Measurements from ENCODE around the gene CHN1.

CHN1 gene

DNA sequence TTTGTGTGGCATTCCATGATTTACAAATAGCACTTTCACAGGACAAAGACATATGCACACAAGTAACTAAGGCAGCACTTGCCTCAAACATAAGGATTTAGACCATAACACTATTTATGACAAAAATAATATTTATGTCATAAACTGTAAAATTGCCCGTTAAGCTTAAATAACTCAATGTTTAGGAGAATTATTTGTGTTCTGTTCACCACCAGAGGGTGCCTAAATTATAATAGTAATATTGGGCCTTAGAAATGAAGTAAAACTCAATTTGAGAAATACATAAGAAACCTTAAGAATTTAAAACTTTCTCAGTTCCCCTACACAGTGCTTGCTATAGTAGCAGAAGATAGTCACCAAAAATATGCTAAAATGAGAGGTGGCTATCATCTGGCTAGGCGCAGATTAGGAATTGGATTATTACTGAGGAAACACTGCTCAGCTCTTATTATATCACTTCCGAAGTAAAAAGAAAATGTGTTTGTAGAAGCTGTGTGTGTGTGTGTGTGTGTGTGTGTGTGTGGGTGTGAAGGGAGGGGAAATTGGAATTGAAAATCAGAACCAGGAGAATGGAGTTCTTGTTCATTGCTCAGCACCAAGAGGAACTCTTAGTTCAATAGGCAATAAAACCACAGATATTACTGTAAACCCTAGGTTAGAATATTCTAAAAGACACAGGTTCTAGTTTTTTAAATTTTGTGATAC is 4.9 kb upstream of the CHN1 start:
- no peak for DNase-seq

DNA sequence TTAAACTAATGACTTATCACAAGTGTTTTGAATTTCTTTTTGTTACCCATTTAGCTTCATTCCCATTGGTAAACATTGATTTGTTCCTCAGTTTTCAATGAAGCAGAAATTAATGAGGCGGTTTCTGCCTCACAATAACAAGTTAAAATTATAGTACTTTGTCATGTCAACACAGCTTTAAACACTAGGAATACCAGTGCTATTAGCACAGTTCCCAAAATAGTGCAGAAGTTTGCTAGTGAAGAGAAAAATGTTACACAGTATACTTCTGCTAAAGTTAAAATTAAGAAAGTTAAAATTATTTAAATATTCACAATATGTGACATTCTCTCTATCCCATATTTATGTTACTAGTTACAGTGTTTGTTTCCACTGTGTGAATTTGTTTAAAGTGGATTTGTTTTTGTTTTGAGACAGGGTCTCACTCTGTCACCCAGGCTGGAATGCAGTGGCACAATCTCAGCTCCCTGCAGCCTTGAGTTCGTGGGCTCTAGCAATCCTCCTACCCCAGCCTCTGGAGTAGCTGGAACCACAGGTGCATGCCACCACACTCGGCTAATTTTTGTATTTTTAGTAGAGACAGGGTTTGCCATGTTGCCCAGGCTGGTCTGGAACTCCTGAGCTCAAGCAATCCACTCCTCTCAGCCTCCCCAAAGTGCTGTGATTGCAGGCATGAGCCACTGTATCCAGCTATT is 3.8 kb upstream of the CHN1 start:
- no peak for DNase-seq

DNA sequence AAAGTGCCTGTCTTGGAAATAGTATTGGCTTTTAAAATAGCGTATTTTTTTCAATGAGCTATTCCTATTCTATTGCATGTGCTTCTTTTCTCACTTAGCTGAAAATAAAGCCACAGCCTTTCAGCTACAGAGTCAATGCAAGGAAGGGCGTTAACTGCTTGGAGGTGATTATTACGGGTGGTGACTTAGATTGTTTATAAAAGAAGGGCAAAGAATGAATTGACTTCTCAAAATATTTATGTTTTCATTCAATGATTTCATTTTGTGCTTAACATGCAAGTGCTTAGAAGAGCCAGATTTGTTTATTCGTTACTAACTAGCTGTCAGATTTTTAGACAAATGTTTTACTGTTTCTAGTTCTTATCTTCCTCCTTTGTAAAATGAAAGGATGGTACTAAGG is 2.8 kb upstream of the CHN1 start:
- DNase-seq: no peak

- no peak for DNase-seq
Observed at GRCh38 chr2:175007510-175007909, 2.3 kb upstream of the CHN1 start.

- no peak for DNase-seq
Observed at GRCh38 chr2:175006281-175006680, 1.1 kb upstream of the CHN1 start.

GRCh38 chr2:175005733-175006264 is 618 bp upstream of the CHN1 start:
- no peak for DNase-seq

DNA sequence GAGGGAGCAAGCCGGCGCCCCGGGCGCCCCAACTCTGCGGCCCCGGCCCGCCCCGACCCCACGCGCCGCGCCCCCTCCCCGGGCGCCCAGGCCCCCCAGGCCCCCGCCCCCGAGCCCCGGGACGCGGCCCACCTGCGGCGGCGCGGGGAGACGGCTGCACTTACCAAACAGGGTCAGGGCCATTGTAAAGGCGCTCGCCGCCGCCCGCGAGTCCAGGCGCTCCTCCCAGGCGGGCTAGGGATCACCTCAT is 526 bp downstream of the CHN1 start:
- DNase-seq: no peak

GRCh38 chr2:175003875-175004729 is 1.1 kb downstream of the CHN1 start:
- DNase-seq: no peak

DNA sequence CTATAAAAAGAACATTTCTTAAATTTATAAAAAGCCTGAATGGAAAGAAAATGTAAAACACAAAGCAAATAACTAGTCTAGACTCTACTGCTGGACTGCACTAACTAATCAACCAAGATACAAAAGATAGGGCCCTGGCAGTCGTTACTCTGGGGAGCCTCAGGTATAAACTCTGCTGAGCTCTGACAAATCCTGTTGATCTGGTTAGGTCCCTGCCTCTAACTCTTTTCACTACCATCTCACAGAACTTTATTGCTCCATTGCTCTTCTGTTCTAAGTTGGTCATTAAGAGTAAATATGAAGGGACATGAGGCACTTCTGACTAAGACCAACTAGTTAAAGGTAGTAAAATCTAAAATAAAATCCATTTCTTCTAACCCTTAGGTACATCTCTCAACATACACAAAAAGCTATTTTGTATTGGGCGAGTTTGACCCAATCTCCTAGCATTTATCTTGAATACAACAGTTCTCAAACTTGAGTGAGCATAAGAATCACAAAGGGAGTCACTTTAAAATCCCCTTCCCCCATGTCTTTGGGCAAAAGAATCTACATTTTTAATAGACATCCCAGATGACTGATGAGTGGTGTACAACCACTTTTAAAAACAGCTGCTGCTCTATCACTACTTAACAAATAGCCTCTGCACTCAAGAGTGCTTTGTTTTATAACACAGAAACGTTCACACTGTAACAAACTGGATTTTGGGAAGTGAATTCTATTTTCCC is 2.5 kb downstream of the CHN1 start:
- DNase-seq: no peak

GRCh38 chr2:175001566-175001965 is 3.6 kb downstream of the CHN1 start:
- DNase-seq: no peak

- DNase-seq: no peak
Observed at GRCh38 chr2:174997110-174997509, 8.1 kb downstream of the CHN1 start.

DNA sequence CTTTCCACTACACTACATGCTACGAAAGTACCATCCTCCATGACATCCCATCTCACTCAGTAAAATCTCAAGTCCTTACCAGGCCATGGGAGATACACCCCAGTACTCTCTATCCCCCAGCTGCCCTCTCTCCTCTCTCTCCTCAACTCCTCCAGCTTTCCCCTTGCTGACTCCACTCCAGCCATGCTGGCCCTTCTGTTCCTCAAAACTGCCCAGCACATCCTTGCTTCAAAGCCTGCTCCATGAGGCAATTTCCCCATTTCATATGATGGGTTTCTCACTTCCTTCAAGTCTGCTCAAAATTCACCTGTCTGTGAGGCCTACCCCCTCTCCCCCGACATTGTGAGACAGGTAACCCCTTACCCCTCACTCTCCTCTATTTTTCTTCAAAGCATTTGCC is 8.6 kb downstream of the CHN1 start:
- DNase-seq: no peak

DNA sequence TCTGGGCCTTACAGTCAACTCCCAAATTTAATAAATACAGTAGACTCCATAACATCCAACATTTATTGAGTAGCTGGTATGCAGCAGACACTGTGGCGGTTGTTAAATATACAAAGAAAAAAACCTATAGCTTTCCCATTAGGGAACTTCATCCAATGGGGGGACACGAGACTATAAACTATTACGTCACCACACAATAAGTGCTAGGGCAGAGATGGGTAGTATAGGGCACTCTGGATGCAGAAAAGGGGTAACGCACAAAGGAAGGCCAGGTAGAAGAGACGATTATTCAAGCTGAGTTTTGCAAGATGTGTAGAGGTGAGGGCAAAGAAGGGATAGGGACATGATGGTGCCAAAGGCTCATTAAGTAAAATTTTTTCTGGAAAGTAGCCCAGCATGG is 10.8 kb downstream of the CHN1 start:
- no peak for DNase-seq

- no peak for DNase-seq
Observed at GRCh38 chr2:174992886-174993285, 12.3 kb downstream of the CHN1 start.

DNA sequence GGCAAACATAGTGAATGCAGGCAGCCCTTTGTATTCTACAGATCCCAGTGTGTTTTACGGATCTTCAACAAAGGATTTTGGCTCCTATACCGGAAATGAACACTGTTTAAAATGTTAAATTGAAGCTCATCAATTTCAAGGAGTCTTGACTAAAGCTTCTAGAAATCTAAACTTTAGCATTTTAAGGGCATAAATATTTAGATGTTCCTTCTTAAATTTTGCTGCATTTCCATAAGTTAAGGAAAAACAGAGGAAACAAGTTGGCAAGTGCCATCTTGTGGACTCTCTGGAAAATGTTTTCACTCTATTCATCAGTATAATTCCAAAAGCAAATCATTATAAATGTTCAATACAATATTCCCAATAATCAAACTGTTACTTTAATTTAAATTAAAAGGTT is 19.6 kb downstream of the CHN1 start:
- DNase-seq: no peak

GRCh38 chr2:174984561-174984960 is 20.6 kb downstream of the CHN1 start:
- DNase-seq: no peak

DNA sequence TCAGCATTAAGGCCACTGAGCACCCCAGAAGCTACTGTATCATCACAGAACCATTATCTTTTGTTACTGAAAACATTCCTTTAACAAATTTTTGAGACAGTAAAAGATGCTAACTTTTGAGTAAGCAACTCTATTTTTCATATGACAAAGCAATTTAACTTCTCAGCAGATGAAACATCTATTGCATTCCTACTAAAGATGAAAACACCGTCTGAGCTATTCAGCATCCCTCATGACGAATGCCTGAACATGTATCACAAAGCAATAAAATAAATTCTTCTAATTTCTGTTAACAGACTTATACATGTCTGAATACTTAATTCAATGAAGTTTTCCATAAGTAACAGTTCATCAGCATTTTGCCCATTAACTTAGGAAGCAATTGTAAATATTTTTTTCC is 23.9 kb downstream of the CHN1 start:
- no peak for DNase-seq

- DNase-seq: no peak
Observed at GRCh38 chr2:174979996-174980395, 25.2 kb downstream of the CHN1 start.

DNA sequence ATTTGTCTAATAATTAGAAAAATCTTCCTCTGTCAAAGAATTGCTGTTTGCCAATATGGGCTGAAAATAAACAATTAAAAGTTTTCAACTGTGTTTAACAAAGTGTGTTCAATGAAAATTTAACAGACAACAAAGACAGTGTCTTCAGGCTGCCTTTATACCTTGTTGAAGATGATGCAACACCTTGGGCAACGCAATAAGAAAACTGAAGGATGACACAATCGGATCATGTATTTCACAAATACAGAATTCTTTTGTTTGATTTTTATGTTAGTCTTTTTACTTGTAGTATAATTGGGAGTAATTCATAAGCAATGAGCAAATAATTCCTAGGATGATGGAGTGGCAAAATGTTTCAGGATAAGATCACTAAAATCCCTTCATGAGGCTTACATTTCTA is 27.8 kb downstream of the CHN1 start:
- no peak for DNase-seq

DNA sequence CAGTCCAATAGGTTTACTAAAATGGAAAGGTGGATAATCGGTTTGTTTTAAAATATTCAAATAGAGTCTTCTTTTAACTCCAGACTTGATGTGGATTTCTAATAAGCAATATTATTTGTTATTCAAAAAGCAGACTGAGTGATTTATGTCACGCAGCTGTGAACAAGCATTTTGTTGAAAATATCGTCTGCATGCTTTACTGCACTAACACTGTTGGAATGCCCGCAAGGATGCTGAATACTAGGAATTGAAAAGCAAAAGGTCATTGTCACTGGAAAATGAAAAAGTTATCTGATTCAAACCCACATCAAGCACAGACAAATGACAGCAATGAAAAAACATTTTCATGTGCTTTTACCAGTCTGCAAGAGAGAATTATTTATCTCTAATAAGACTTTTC is 31.1 kb downstream of the CHN1 start:
- DNase-seq: no peak

GRCh38 chr2:174972924-174973323 is 32.3 kb downstream of the CHN1 start:
- no peak for DNase-seq

DNA sequence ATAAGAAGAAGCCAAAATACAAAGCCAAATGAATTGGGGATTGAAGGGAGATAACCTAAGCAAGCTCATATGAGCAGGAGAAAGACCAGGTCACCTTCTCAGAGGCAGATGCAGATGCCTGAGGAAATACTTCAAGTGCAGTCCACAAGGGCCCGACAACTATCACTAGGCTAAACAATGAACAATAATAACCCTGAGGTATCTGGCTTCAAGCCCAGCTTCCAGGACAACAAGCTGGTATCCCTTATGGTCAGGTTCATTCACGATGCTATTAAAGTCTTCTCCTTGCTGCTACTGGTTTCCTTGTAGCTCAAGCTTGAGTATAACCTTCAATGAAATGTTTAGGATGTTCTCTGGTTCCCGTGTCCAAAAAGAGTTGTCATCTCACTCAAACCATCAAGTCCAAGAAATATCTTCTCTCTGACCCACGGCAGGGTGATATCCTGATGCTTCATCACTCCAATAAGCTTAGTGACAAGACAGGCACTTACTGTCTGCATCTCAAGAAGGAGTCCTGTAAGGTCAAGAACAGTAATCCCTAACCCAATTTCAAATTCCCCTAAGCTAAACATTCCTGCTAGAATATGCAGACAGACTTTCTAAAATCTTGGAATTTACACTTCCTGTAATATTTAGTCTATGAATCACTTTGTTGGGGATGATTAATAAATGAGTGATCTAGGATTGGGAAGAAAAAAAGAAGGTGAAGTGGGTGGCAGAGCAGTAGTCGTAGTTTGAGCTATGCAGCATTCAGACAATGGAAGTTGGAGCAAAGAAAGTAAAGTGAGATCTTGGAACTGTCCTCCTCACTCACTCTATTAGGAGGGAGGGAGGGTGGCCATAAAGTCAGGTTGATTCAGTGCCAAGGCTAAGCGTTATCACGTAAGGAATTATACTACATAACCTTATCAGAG is 33.1 kb downstream of the CHN1 start:
- DNase-seq: no peak
